A549 (cell line): ENCODE data around the gene TTC13. TPM values are rescaled to one million over a fixed set of nuclear protein-coding genes. Genes with fewer than 3 reads are reported as not detected.

Experiments
- ATAC-seq, 2 experiments: fragments of 200-7000 bp in 1 of 2; fragments of >200 bp in 1 of 2; cut with Nextera tagmentation in 1 of 2; cut with Tn5 transposase in 1 of 2; 3 replicates each; pipeline versions ENCODE4 v1.8.0 to v1.9.1; 2018 to 2020; ENCODE audit warnings: mild to moderate bottlenecking in 1 of 2, moderate library complexity in 1 of 2
- CTCF ChIA-PET: fragments of 300-600 bp; sonication (Branson Sonifier 250); formaldehyde crosslinking; extraction: SDS; loops from one replicate; lab custom pipeline; 2021; ENCODE audit warnings: antibody characterized with exemption, inconsistent platforms; lab: Yijun Ruan, JAX
- POLR2A ChIA-PET: fragments of 350-600 bp; formaldehyde crosslinking; extraction: SDS; loops from one replicate; lab custom pipeline; 2021; ENCODE audit warnings: antibody characterized with exemption, inconsistent platforms; lab: Yijun Ruan, JAX
- DNase-seq, 2 experiments: peaks; one replicate each; pipeline versions ENCODE4 v3.0.0 to v3.0.0-alpha.2; 2011 to 2016; ENCODE audit warnings: low read depth in 1 of 2, low spot score in 1 of 2
- FAIRE-seq: peaks from 2 replicates; lab custom pipeline; 2011; peaks lifted over from hg19 to GRCh38; lab: Jason Lieb, UNC
- H3K27ac ChIP-seq, 2 experiments: fragments of >200 bp; sonication (Bioruptor Twin); formaldehyde crosslinking; 3 replicates each; pipeline ENCODE4 v1.5.1; 2016 to 2017
- H3K4me1 ChIP-seq: fragments of >200 bp; sonication (Bioruptor Twin); formaldehyde crosslinking; 3 replicates; pipeline ENCODE4 v1.6.1; 2016
- H3K4me2 ChIP-seq: fragments of >200 bp; sonication (Bioruptor Twin); formaldehyde crosslinking; 3 replicates; pipeline ENCODE4 v1.6.1; 2016
- H3K4me3 ChIP-seq: fragments of >200 bp; sonication (Bioruptor Twin); formaldehyde crosslinking; 3 replicates; pipeline ENCODE4 v1.5.1; 2016
- H3K9me3 ChIP-seq: fragments of >200 bp; sonication (Bioruptor Twin); formaldehyde crosslinking; 3 replicates; pipeline ENCODE4 v1.6.1; 2016
- BCL3 ChIP-seq: fragments of >200 bp; sonication (Bioruptor Twin); formaldehyde crosslinking; IDR thresholded peaks from 3 replicates; pipeline ENCODE4 v1.6.1; 2016
- CBX8 ChIP-seq: fragments of 200-600 bp; sonication (generic); IDR thresholded peaks from 2 replicates; pipeline ENCODE4 v1.6.1; 2016
- CHD4 ChIP-seq: fragments of 200-600 bp; sonication (generic); IDR thresholded peaks from 2 replicates; pipeline ENCODE4 v1.6.1; 2016; ENCODE audit warnings: antibody characterized with exemption, mild to moderate bottlenecking, borderline replicate concordance
- FOSB ChIP-seq: fragments of 250-450 bp; sonication (Bioruptor Pico); IDR thresholded peaks from 2 replicates; pipeline ENCODE4 v1.5.0; 2020; ENCODE audit warnings: mild to moderate bottlenecking, moderate library complexity
- GATA3 ChIP-seq: IDR thresholded peaks from 2 replicates; pipeline ENCODE4 v1.6.1; 2012; ENCODE audit warnings: borderline replicate concordance
- HDAC2 ChIP-seq: fragments of 200-600 bp; sonication (generic); IDR thresholded peaks from 2 replicates; pipeline ENCODE4 v1.6.1; 2016
- HOXB13 ChIP-seq: fragments of 250-450 bp; sonication (Bioruptor Pico); IDR thresholded peaks from 2 replicates; pipeline ENCODE4 v1.5.0; 2020; ENCODE audit warnings: low read depth, mild to moderate bottlenecking, moderate library complexity
- HOXB5 ChIP-seq: fragments of 250-450 bp; sonication (Bioruptor Pico); IDR thresholded peaks from 2 replicates; pipeline ENCODE4 v1.5.0; 2020; ENCODE audit warnings: mild to moderate bottlenecking, moderate library complexity
- KDM1A ChIP-seq: fragments of 200-600 bp; sonication (generic); IDR thresholded peaks from 2 replicates; pipeline ENCODE4 v1.6.1; 2016; ENCODE audit warnings: low read depth, mild to moderate bottlenecking
- MAFK ChIP-seq: fragments of 450-650 bp; IDR thresholded peaks from 2 replicates; pipeline ENCODE4 v1.6.1; 2014; ENCODE audit not compliant: partially characterized antibody
- PBX3 ChIP-seq: IDR thresholded peaks from 2 replicates; pipeline ENCODE4 v1.6.1; 2012
- RCOR1 ChIP-seq: fragments of 150-350 bp; IDR thresholded peaks from 2 replicates; pipeline ENCODE4 v1.6.1; 2014; ENCODE audit warnings: antibody characterized with exemption, low read length, low read depth
- REST ChIP-seq: fragments of 200-600 bp; sonication (generic); IDR thresholded peaks from 2 replicates; pipeline ENCODE4 v1.6.1; 2016; ENCODE audit warnings: antibody characterized with exemption, mild to moderate bottlenecking, moderate library complexity
- RNF2 ChIP-seq: fragments of 200-600 bp; sonication (generic); IDR thresholded peaks from 2 replicates; pipeline ENCODE4 v1.6.1; 2016; ENCODE audit warnings: low read depth, mild to moderate bottlenecking, antibody characterized with exemption, moderate library complexity, borderline replicate concordance
- ZFP36 ChIP-seq: fragments of 450-650 bp; IDR thresholded peaks from 2 replicates; pipeline ENCODE4 v1.6.1; 2014; ENCODE audit warnings: borderline replicate concordance; ENCODE audit not compliant: partially characterized antibody
- WGBS: methylation state at CpG from one replicate; pipeline ENCODE4 v1.1.6; 2017; ENCODE audit errors: missing lambda C conversion rate; 5-methylcytosine and 5-hydroxymethylcytosine counted together
- polyA plus RNA-seq, 4 experiments: library from polyadenylated mRNA; depleted of rRNA in 3 of 4; stranded (reverse); fragments of >200 nt; fragmentation: RNase III in 1 of 4; extraction: RNeasy Plus Mini Kit Qiagen cat#74134 plus additional on column Dnase treatment in 1 of 4; gene quantifications; 2 replicates in 3 of 4; 3 replicates in 1 of 4; pipeline ENCODE4 v1.2.3, GENCODE V29; 2011 to 2017

Gene TTC13
- polyA plus RNA-seq, 2 of the 4 experiments (the other 2 are of a cell fraction), result 12.5 to 22.7 TPM

- CTCF ChIA-PET, result interaction anchor here (0.8 kb wide), 1 partner anchor 32 kb away, joined by 3 read pairs; no protein-coding TSS in a partner anchor
Measured at GRCh38 chr1:230948301-230948700, 30.4 kb downstream of the TTC13 start.

GRCh38 chr1:230943048-230943593 lies 35.5 kb downstream of the TTC13 start:
- no peaks in the 10 kb centered on the region for H3K9me3 ChIP-seq
- FAIRE-seq, result no peak
- TF ChIP-seq REST (no peak), MAFK (no peak), GATA3 (no peak)
- TF ChIP-seq, all 56 proteins: peak for 0
- DNase-seq (no peak), ATAC-seq (no peak)
- ChIA-PET CTCF (interaction anchor here (1.3 kb wide), 1 partner anchor 11 kb away, joined by 3 read pairs; no protein-coding TSS in a partner anchor), POLR2A (no interaction called here)
- Histone ChIP-seq H3K4me3 (no peak overlapping the region), H3K4me2 (no peak overlapping the region), H3K27ac (no peak overlapping the region), H3K4me1 (no peaks in the 10 kb centered on the region)
- 93% methylated on average over 2 of the region's 2 CpGs for WGBS

More at GRCh38 chr1:230948301-230948700, 30.4 kb downstream of the TTC13 start:
- POLR2A ChIA-PET, result no interaction called here
- TF ChIP-seq HOXB5 (CRISPR knock-in tag) (no peak), FOSB (CRISPR knock-in tag) (no peak), HDAC2 (no peak), BCL3 (no peak), CBX8 (no peak), KDM1A (no peak), HOXB13 (CRISPR knock-in tag) (no peak), RNF2 (no peak), RCOR1 (no peak), PBX3 (no peak)
- 88% methylated on average over 1 of the region's 1 CpG for WGBS
- ATAC-seq (no peak), DNase-seq (no peak), FAIRE-seq (no peak)
- Histone ChIP-seq H3K9me3 (no peaks in the 10 kb centered on the region), H3K27ac (no peak overlapping the region), H3K4me1 (no peaks in the 10 kb centered on the region), H3K4me2 (no peak overlapping the region), H3K4me3 (no peak overlapping the region)

- no peak for FAIRE-seq
- TF ChIP-seq MAFK (no peak), CHD4 (no peak), PBX3 (no peak), ZFP36 (no peak)
- CTCF ChIA-PET, result interaction anchor here (0.6 to 1.6 kb wide), 4 partner anchors 24 to 662 kb away, joined by 3 to 4 read pairs (median 3); no protein-coding TSS in a partner anchor
- H3K4me3 ChIP-seq, result no peak overlapping the region
- no peak for DNase-seq
- no peak overlapping the region for H3K4me2 ChIP-seq
- H3K4me1 ChIP-seq, result no peaks in the 10 kb centered on the region
- POLR2A ChIA-PET, result no interaction called here
- WGBS, result 93% methylated on average over 1 of the region's 1 CpG
- no peak for ATAC-seq
- H3K9me3 ChIP-seq, result no peaks in the 10 kb centered on the region
- no peak overlapping the region for H3K27ac ChIP-seq
Measured at GRCh38 chr1:230940848-230941247, 37.8 kb downstream of the TTC13 start.
